ENCODE results near the gene TMEM147.

GRCh38 chr19:35582760-35583159 is 37.3 kb downstream of the TMEM147 start:
- TF ChIP-seq CREM (IDR thresholded peaks at IDR 0.05; ENCODE audit: low read depth): no peak
- no peak for TF ChIP-seq SPI1 (IDR thresholded peaks at IDR 0.05; ENCODE audit: borderline replicate concordance, insufficient read depth, low read depth, low read length)
- TF ChIP-seq POLR2AphosphoS5 (IDR thresholded peaks at IDR 0.05; ENCODE audit: low read length): no peak
- TF ChIP-seq CHD4 (IDR thresholded peaks at IDR 0.05): no peak
- no peak for TF ChIP-seq CTCF (IDR thresholded peaks at IDR 0.05 in 2 of 3, conservative IDR thresholded peaks at IDR 0.05 in 1 of 3; ENCODE audit: control insufficient read depth in 2 of 3, extremely low read depth in 1 of 3, insufficient read depth in 1 of 3, low read depth in 3 of 3, low read length in 3 of 3)

Data from GM12878 (cell line).